IPS DF 6.9 (cell line): ENCODE measurements around the gene ACER1.
A peak's percentile ranks its signal among the peaks of the same experiment; 100 is the strongest.
"Not testable (repeated sequence)": the region's sequence is repeated elsewhere in the genome, so short reads cannot be mapped to it uniquely, and the experiment has no call there.

ENCODE experiments used
- DNase-seq: peaks from one replicate; pipeline ENCODE4 v3.0.0-alpha.2; 2013; ENCODE audit warnings: low read depth, low spot score
- H3K27ac ChIP-seq: one replicate; pipeline ENCODE4 v1.5.1; 2013; ENCODE audit warnings: low read length, control low read depth
- H3K27me3 ChIP-seq: 2 replicates; pipeline ENCODE4 v1.6.1; 2013; ENCODE audit warnings: mild to moderate bottlenecking, low read length; ENCODE audit not compliant: control insufficient read depth, insufficient read depth
- H3K36me3 ChIP-seq: 2 replicates; pipeline ENCODE4 v1.6.1; 2013; ENCODE audit warnings: low read length; ENCODE audit not compliant: control insufficient read depth, insufficient read depth
- H3K4me1 ChIP-seq: 2 replicates; pipeline ENCODE4 v1.6.1; 2013; ENCODE audit warnings: low read length; ENCODE audit not compliant: control insufficient read depth, insufficient read depth
- H3K4me3 ChIP-seq: 2 replicates; pipeline ENCODE4 v1.5.1; 2013; ENCODE audit warnings: mild to moderate bottlenecking, low read length
- H3K9me3 ChIP-seq: 2 replicates; pipeline ENCODE4 v1.6.1; 2013; ENCODE audit warnings: low read length, inconsistent platforms; ENCODE audit not compliant: control insufficient read depth, insufficient read depth
- WGBS: extraction: QIAGEN DNeasy Blood & Tissue Kit; methylation state at CpG from one replicate; pipeline ENCODE4 v1.1.7; 2013; ENCODE audit warnings: mixed read lengths, missing lambda C conversion rate; ENCODE audit not compliant: insufficient read length, insufficient coverage; 5-methylcytosine and 5-hydroxymethylcytosine counted together

The ACER1 gene

GRCh38 chr19:6374161-6374709 is 40.8 kb upstream of the ACER1 start:
- Histone ChIP-seq H3K9me3 (no peaks in the 10 kb centered on the region), H3K4me1 (peaks cover 2% of the 10 kb centered on the region), H3K4me3 (no peak overlapping the region; the same call in 1 of the 2 replicates), H3K27ac (no peak overlapping the region), H3K36me3 (peaks cover 7% of the 10 kb centered on the region; the same call in 1 of the 2 replicates), H3K27me3 (no peaks in the 10 kb centered on the region)
- WGBS: no CpG with 5 or more reads among the region's 29 CpGs
- DNase-seq: no peak

- H3K27ac ChIP-seq: no peak overlapping the region
- peaks cover 7% of the 10 kb centered on the region; the same call in 1 of the 2 replicates for H3K36me3 ChIP-seq
- WGBS: no CpG with 5 or more reads among the region's 5 CpGs
- no peaks in the 10 kb centered on the region for H3K27me3 ChIP-seq
- H3K4me3 ChIP-seq: peak overlapping the region; percentile 6; the same call in 1 of the 2 replicates
- no peaks in the 10 kb centered on the region for H3K9me3 ChIP-seq
- no peak for DNase-seq
- peaks cover 2% of the 10 kb centered on the region for H3K4me1 ChIP-seq
Observed at GRCh38 chr19:6373813-6374108, 40.3 kb upstream of the ACER1 start.

DNA sequence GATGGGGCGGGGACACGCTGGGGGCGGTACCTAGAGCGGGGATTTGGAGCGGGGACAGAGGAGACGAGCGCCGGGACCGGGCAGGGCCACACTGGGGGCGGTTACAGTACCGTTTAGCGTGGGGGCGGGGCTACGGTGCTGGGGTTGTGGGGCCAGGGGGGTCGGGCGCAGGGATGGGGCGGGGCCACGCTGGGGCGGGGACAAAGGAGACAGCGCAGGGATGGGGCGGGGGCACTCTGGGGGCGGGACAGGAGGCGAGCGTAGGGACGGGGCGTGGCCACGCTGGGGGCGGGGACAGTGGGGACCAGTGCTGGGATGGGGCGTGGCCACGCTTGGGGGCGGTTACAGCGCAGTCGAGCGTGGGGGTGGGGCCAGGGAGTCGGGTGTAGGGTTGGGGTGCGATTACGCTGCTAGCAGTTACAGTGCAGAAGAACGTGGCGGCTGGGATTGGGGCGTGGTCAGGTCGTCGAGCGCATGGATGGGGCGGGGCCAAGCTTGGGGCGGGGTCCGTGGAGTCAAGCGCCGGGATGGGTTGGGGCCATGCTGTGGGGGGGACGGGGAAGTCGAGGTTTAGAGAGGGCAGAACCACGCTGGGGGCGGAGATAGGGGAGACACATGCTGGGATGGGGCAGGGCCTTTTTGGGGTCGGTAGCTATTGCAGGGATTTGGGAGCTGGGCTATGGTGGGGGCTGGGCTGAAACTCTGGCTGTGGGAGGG is 39.8 kb upstream of the ACER1 start:
- Histone ChIP-seq H3K9me3 (no peaks in the 10 kb centered on the region), H3K27me3 (no peaks in the 10 kb centered on the region), H3K27ac (no peak overlapping the region), H3K36me3 (peaks cover 7% of the 10 kb centered on the region), H3K4me1 (peaks cover 2% of the 10 kb centered on the region), H3K4me3 (peak overlapping the region; percentile 97; the same call in 1 of the 2 replicates)
- DNase-seq: peak; percentile 92
- no CpG with 5 or more reads among the region's 53 CpGs for WGBS

GRCh38 chr19:6372594-6373095 is 39.2 kb upstream of the ACER1 start, which contains the start of gene ALKBH7:
TSS of gene ALKBH7 (plus strand) at chr19:6372794. CDS start at chr19:6372821, 27 bp downstream.
- Histone ChIP-seq H3K27ac (no peak within 1 kb of the TSS), H3K9me3 (no peaks in the 10 kb centered on the region), H3K4me1 (peaks cover 2% of the 10 kb centered on the region), H3K27me3 (no peaks in the 10 kb centered on the region), H3K36me3 (peaks cover 7% of the 10 kb centered on the region), H3K4me3 (peak within 1 kb of the TSS; percentile 97)
- no CpG with 5 or more reads among the region's 47 CpGs for WGBS
- peak; percentile 98 for DNase-seq

- Histone ChIP-seq H3K27me3 (no peaks in the 10 kb centered on the region), H3K27ac (no peak overlapping the region), H3K4me3 (no peak overlapping the region), H3K9me3 (no peaks in the 10 kb centered on the region), H3K4me1 (no peaks in the 10 kb centered on the region), H3K36me3 (peaks cover 4% of the 10 kb centered on the region)
- WGBS: no CpG with 5 or more reads among the region's 21 CpGs
- no peak for DNase-seq
Observed at GRCh38 chr19:6364353-6364752, 30.9 kb upstream of the ACER1 start.

GRCh38 chr19:6362351-6362801 is 29.0 kb upstream of the ACER1 start:
- H3K4me1 ChIP-seq: no peaks in the 10 kb centered on the region
- H3K36me3 ChIP-seq: peaks cover 4% of the 10 kb centered on the region
- peak overlapping the region; percentile 92; the same call in 1 of the 2 replicates for H3K4me3 ChIP-seq
- H3K27me3 ChIP-seq: no peaks in the 10 kb centered on the region
- no CpG with 5 or more reads among the region's 11 CpGs for WGBS
- DNase-seq: no peak
- no peaks in the 10 kb centered on the region for H3K9me3 ChIP-seq
- H3K27ac ChIP-seq: no peak overlapping the region

- Histone ChIP-seq H3K4me3 (peak overlapping the region; percentile 92), H3K27me3 (no peaks in the 10 kb centered on the region), H3K36me3 (peaks cover 4% of the 10 kb centered on the region), H3K4me1 (no peaks in the 10 kb centered on the region), H3K27ac (no peak overlapping the region), H3K9me3 (no peaks in the 10 kb centered on the region)
- WGBS: no CpG with 5 or more reads among the region's 7 CpGs
- DNase-seq: no peak
Observed at GRCh38 chr19:6362027-6362350, 28.6 kb upstream of the ACER1 start.

- not testable (repeated sequence) for H3K4me3 ChIP-seq, H3K27ac ChIP-seq, DNase-seq, H3K4me1 ChIP-seq, H3K9me3 ChIP-seq, H3K36me3 ChIP-seq, H3K27me3 ChIP-seq
- no CpG with 5 or more reads among the region's 10 CpGs for WGBS
Observed at GRCh38 chr19:6360857-6361216, 27.4 kb upstream of the ACER1 start.

GRCh38 chr19:6360445-6360844 is 27.0 kb upstream of the ACER1 start:
- H3K4me1 ChIP-seq, H3K36me3 ChIP-seq, H3K27me3 ChIP-seq, H3K9me3 ChIP-seq, DNase-seq, H3K27ac ChIP-seq, H3K4me3 ChIP-seq: not testable (repeated sequence)
- WGBS: no CpG with 5 or more reads among the region's 12 CpGs

DNA sequence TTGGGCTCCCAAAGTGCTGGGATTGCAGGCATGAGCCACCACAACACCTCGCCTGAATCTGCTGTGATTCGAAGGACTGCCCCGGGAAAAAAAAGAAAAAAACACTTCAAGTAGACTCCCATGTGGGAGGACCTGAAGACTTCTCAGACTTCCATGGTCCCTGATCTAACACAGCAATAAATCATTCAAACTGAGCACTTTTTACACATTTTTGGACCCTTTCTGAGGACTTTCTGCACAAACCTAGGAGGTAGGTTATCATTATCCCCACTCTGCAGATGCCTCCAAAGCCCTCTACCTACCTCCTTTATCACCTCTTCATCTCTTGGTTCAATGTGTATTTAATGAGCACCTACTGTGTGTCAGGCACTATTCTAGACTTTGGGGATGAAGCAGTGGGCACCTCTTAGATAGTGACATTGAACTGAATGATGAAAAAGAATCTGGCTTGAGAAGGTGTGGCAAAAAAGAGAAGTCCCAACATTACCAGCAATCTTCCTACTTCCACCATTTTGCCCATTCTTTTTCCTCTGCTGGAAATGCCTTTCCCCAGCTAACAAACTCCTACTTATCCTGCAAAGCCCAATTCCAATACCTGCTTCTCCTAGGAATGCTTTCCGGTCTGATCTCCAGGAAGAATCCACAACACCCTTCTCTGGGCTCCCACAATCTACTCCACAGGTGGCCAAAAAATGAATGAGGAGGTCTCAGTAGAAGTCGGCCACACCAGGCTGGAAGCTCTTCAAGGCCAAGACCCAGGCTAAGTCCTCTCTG is 26.3 kb upstream of the ACER1 start:
- Histone ChIP-seq H3K27ac (no peak overlapping the region), H3K36me3 (no peaks in the 10 kb centered on the region; the same call in 1 of the 2 replicates), H3K4me3 (no peak overlapping the region; the same call in 1 of the 2 replicates), H3K4me1 (no peaks in the 10 kb centered on the region), H3K27me3 (no peaks in the 10 kb centered on the region), H3K9me3 (no peaks in the 10 kb centered on the region)
- DNase-seq: no peak
- WGBS: no CpG with 5 or more reads among the region's 5 CpGs
